ENCODE measurements around the gene PADI3. TPM values are rescaled to one million over a fixed set of nuclear protein-coding genes. Genes with fewer than 3 reads are reported as not detected.

Gene PADI3
- total RNA-seq, 2 donors from 2014 or later = not detected

DNA sequence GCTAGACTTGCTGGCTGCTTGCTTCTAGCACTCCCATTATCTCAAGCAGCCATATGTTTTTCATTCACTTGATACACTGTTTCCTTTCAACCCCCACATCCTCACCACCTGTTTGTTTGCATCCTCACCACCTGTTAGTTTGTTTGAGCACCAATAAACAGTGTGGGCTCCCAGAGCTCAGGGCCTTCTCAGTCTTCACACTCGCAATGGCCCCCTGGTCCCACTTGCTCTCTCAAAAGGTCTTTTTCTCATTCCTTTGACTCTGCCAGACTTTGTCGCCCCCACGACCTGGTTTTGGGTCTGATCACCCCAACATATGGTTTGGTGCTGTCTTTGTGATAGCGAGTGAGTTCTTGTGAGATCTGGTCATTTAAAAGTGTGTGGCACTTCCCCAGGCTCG is 52.9 kb downstream of the PADI3 start:
- Histone ChIP-seq H3K27me3 (no peaks in the 10 kb centered on the region), H3K4me1 (no peaks in the 10 kb centered on the region), H3K4me3 (no peak overlapping the region), H3K27ac (no peak overlapping the region), H3K9me3 (peaks cover 0 to 25% of the 10 kb centered on the region in 2 donors), H3K36me3 (no peaks in the 10 kb centered on the region)
- DNase-seq (ENCODE audit: low spot score) = no peak
- TF ChIP-seq, protein P1, sequence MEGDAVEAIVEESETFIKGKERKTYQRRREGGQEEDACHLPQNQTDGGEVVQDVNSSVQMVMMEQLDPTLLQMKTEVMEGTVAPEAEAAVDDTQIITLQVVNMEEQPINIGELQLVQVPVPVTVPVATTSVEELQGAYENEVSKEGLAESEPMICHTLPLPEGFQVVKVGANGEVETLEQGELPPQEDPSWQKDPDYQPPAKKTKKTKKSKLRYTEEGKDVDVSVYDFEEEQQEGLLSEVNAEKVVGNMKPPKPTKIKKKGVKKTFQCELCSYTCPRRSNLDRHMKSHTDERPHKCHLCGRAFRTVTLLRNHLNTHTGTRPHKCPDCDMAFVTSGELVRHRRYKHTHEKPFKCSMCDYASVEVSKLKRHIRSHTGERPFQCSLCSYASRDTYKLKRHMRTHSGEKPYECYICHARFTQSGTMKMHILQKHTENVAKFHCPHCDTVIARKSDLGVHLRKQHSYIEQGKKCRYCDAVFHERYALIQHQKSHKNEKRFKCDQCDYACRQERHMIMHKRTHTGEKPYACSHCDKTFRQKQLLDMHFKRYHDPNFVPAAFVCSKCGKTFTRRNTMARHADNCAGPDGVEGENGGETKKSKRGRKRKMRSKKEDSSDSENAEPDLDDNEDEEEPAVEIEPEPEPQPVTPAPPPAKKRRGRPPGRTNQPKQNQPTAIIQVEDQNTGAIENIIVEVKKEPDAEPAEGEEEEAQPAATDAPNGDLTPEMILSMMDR (IDR thresholded peaks at IDR 0.05) = no peak

DNA sequence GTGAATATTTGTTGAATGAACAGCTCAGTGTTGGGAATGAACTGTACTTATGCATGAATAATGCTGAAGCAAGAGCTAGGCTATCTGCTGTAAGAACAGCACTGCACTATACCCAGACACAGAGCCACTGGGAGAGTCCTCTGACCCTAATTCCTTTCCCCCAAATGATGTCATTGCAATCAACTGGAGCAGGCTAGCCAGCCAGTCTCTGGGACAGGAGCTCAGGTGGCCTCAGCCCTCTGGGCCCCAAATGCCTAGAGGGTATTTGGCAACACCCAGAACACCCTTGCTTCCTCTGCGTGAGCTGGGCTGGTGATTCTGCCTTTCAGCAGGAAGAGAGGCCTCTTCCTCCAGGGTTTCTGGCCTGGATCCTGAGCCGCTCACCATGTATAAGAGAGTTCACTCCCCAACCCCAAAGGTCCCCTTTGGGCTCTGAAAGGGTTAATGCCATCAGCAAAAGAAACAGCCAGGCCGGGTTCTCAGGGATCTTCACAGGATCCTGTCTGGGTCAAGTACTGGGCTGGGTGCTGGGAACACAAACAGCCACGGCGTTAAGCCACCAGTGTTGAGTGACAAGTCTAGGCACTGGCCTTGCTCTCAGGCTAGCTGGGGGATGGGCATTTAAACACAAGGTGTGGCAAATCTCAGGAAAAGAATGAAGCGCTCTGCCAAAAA is 55.4 kb downstream of the PADI3 start:
- Histone ChIP-seq H3K36me3 (no peaks in the 10 kb centered on the region), H3K27me3 (no peaks in the 10 kb centered on the region), H3K4me1 (no peaks in the 10 kb centered on the region), H3K4me3 (no peak overlapping the region), H3K9me3 (peaks cover 0 to 21% of the 10 kb centered on the region in 2 donors), H3K27ac (no peak overlapping the region)
- DNase-seq (ENCODE audit: low spot score) = no peak
- TF ChIP-seq, protein P1 (IDR thresholded peaks at IDR 0.05) = no peak

DNA sequence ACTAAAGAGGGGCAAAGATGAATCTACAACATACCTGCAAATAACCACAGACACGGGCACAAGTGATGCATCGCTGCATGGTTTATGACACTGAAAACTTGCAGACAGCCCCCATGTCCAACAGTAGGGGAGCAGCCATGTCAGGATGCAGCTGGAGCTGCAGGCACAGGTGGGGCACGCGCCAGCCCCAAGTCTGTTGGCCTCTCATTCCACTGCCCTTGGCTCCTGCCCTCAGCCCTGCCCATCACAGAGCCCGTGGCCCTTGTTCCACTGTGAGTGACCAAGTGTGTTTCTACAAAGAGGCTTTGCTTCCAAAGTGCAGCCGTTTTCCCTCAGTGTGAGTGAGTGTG is 55.9 kb downstream of the PADI3 start:
- DNase-seq (ENCODE audit: low spot score) = no peak
- Histone ChIP-seq H3K27ac (no peak overlapping the region), H3K4me1 (no peaks in the 10 kb centered on the region), H3K27me3 (no peaks in the 10 kb centered on the region), H3K9me3 (peaks cover 0 to 21% of the 10 kb centered on the region in 2 donors), H3K4me3 (no peak overlapping the region), H3K36me3 (no peaks in the 10 kb centered on the region)
- TF ChIP-seq, protein P1 (IDR thresholded peaks at IDR 0.05) = no peak

DNA sequence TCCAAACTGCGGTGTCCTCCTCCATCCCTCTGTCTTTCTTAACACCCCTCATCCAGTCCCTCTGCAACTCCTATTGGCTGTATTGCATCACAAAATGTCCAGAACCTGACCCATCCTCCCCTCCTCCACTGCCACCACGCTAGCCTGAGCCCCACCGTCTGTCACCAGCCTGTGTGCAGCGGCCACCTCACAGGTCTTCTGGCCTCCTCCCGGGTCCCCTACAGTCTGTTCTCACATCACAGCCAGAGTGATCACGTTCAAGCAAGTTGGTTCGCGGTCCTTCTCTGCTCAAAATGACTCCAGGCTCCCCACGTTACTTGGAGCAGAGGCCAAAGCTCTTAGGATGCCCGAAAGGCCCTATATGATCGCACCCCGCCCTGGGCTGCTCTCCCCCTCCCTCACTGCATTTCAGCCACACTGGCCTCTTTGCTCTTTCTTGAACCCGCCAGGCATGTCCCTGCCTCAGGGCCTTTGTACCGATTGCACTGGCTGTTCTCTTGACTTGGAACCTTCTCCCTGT is 56.7 kb downstream of the PADI3 start:
- TF ChIP-seq, protein P1 (IDR thresholded peaks at IDR 0.05) = no peak
- Histone ChIP-seq H3K27me3 (no peaks in the 10 kb centered on the region), H3K4me3 (no peak overlapping the region), H3K27ac (no peak overlapping the region), H3K9me3 (peaks cover 0 to 20% of the 10 kb centered on the region in 2 donors), H3K4me1 (no peaks in the 10 kb centered on the region), H3K36me3 (no peaks in the 10 kb centered on the region)
- DNase-seq (ENCODE audit: low spot score) = no peak

DNA sequence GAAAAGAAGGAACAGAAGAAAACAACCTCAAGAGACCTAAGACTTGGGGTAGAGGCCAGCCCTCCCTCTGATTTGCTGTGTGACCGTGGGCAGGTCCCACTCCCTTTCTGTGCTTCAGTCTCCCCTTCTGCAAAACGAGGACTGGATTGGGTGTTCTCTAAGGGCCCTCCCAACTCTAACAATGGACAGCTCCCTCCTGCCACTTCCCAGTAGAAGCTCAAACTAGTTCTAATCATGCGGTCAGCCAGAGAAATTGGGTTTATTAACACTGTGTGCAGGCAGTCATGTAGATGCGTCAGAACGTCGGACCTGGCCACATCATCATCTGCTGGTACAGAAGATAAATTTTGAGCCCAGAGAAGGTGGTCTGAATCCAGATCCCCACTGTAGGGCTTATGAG is 57.5 kb downstream of the PADI3 start:
- DNase-seq (ENCODE audit: low spot score) = no peak
- TF ChIP-seq, protein P1 (IDR thresholded peaks at IDR 0.05) = no peak
- H3K36me3 ChIP-seq = no peaks in the 10 kb centered on the region
- no peak overlapping the region for H3K4me3 ChIP-seq
- peaks cover 0 to 13% of the 10 kb centered on the region in 2 donors for H3K9me3 ChIP-seq
- H3K27ac ChIP-seq = no peak overlapping the region
- H3K27me3 ChIP-seq = no peaks in the 10 kb centered on the region
- H3K4me1 ChIP-seq = no peaks in the 10 kb centered on the region

DNA sequence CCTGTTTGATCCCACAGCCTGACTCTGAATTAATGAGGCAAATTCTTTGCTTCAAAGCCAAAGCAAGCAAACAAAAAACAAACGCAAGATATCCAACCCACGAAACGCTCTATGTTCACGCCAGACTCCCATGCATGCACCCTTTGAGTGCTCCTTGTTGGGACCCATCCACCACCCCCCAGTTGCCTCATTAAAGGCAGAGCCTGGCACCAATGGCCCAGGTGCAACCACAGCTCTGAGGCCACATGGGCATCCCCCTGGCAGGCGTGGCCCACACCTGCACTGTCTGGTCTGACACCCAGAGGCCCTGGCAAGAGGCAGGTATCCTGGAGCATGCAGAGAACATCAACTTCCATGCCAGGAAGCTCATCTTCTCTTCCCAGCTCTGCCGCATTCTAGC is 58.0 kb downstream of the PADI3 start:
- Histone ChIP-seq H3K4me3 (no peak overlapping the region), H3K27me3 (no peaks in the 10 kb centered on the region), H3K36me3 (no peaks in the 10 kb centered on the region), H3K9me3 (peaks cover 0 to 8% of the 10 kb centered on the region in 2 donors), H3K4me1 (no peaks in the 10 kb centered on the region), H3K27ac (no peak overlapping the region)
- TF ChIP-seq, protein P1 (IDR thresholded peaks at IDR 0.05) = no peak
- DNase-seq (ENCODE audit: low spot score) = no peak

All from right atrium auricular region (tissue), 2 donors.